Heart left ventricle (tissue), 13 donors: ENCODE results near the gene STON1.

Experiments
- CTCF ChIP-seq, 12 donors: fragments of 200-600 bp; sonication (generic) in 4 of 12; IDR thresholded peaks; one replicate each; pipeline versions ENCODE4 v1.5.0 to v1.8.0; 2018 to 2022; ENCODE audit warnings: antibody characterized with exemption in 12 of 12, mild to moderate bottlenecking in 5 of 12
- POLR2A ChIP-seq, 2 donors: fragments of 450-650 bp; IDR thresholded peaks; one replicate each; pipeline ENCODE4 v1.6.1; 2017; ENCODE audit warnings: antibody characterized with exemption in 2 of 2, mild to moderate bottlenecking in 2 of 2, moderate library complexity in 2 of 2
- donor health status: ischemic (EF 13 %, LVEDD 7.1; RV severe dilation, severe dysfunction).
- donor health status: DM: no; HTN: yes; CAD: no.
- donor health status: DM: no; HTN: no; CAD: no.
- donor health status: ischemic (EF 25% LVEDD 6.9; RV normal size, moderate dysfunction).
- donor health status: ischemic (EF 25% LVEDD 5.7; RV mildly dilated, moderate dysfunction).
- donor health status: ischemic (EF 35%, LVEDD 5.7; RV mildly dilated, moderate dysfunction).
- donor health status: nonischemic (EF 11% LVEDD 7.7; RV severe dilation, severe dysfunction).
- donor health status: DM: yes; HTN: yes; CAD: no.
- donor health status: PGD.
- donor health status: ischemic (EF 29% LVEDD 5.4; RV normal size, mild dysfunction).
- donor health status: nonischemic (EF 23%, LVEDD 6.1; RV moderate dilation, normal function).

- TF ChIP-seq POLR2A (IDR thresholded peaks at IDR 0.05) (no peak), CTCF (IDR thresholded peaks at IDR 0.05) (no peak)
These were observed 2.9 kb downstream of the STON1 start for GRCh38 chr2:48532824-48533223.
